Natural killer cell treated with Interleukin-12 subunit alpha and Interleukin-12 subunit beta and Interleukin-15 and Interleukin-18, amount 100 ng/mL, for 72 hours (primary cell): Measurements from ENCODE around the gene CD37. TPM values are rescaled to one million over a fixed set of nuclear protein-coding genes. Genes with fewer than 3 reads are reported as not detected.

ENCODE experiments used
- ATAC-seq, 2 donors: fragments of 150-1000 bp; cut with Tn5 transposase in 1 of 2; sonication (Bioruptor Pico), chemical (Tn5 transposase) in 1 of 2; 2 replicates each; pipeline ENCODE4 v1.10.0; 2021
- DNase-seq: peaks from one replicate; pipeline ENCODE4 v3.0.0; 2022; ENCODE audit warnings: low spot score
- H3K27ac Mint-ChIP-seq, 2 donors: 1 replicate in 1 of 2; 2 replicates in 1 of 2; pipeline ENCODE4 v1.8.0; 2022; ENCODE audit warnings: mixed read lengths in 2 of 2, mild to moderate bottlenecking in 1 of 2, moderate library complexity in 1 of 2
- H3K27me3 Mint-ChIP-seq, 2 donors: 1 replicate in 1 of 2; 2 replicates in 1 of 2; pipeline ENCODE4 v1.8.0; 2022; ENCODE audit warnings: mixed read lengths in 2 of 2
- H3K36me3 Mint-ChIP-seq: one replicate; pipeline ENCODE4 v1.8.0; 2022; ENCODE audit warnings: mixed read lengths
- H3K4me1 Mint-ChIP-seq, 2 donors: 1 replicate in 1 of 2; 2 replicates in 1 of 2; pipeline ENCODE4 v1.8.0; 2022; ENCODE audit warnings: low read depth in 2 of 2, mixed read lengths in 2 of 2, mild to moderate bottlenecking in 1 of 2
- H3K4me3 Mint-ChIP-seq: one replicate; pipeline ENCODE4 v1.8.0; 2022; ENCODE audit warnings: mixed read lengths
- H3K9me3 Mint-ChIP-seq: 2 replicates; pipeline ENCODE4 v1.8.0; 2022; ENCODE audit warnings: mixed read lengths
- total RNA-seq, 2 donors: library from RNA; stranded (reverse); gene quantifications; one replicate each; pipeline ENCODE4 v1.2.3, GENCODE V29; 2022

CD37 gene
- total RNA-seq, 2 donors from 2014 or later, result 102 to 122 TPM

- Mint-ChIP-seq H3K27me3 (no peaks in the 10 kb centered on the region), H3K36me3 (peaks cover 7% of the 10 kb centered on the region), H3K4me3 (peak overlapping the region; percentile 15), H3K9me3 (no peaks in the 10 kb centered on the region), H3K27ac (peak overlapping the region; percentile 46 to 81), H3K4me1 (peaks cover 26 to 39% of the 10 kb centered on the region in 2 donors)
- DNase-seq (no peak), ATAC-seq (peak; percentile 75 to 80)
These were observed 9.6 kb downstream of the CD37 start for GRCh38 chr19:49344505-49345423.

- no peak for DNase-seq
These were observed 12.0 kb downstream of the CD37 start for GRCh38 chr19:49347191-49347590.

GRCh38 chr19:49347835-49348234 lies 12.6 kb downstream of the CD37 start:
- peaks cover 14 to 23% of the 10 kb centered on the region in 2 donors for H3K4me1 Mint-ChIP-seq
- H3K9me3 Mint-ChIP-seq, result no peaks in the 10 kb centered on the region
- ATAC-seq, result peak; percentile 60 to 65
- DNase-seq, result no peak
- H3K27ac Mint-ChIP-seq, result no peak overlapping the region
- H3K27me3 Mint-ChIP-seq, result no peaks in the 10 kb centered on the region
- no peaks in the 10 kb centered on the region for H3K36me3 Mint-ChIP-seq
- no peak overlapping the region for H3K4me3 Mint-ChIP-seq

More at GRCh38 chr19:49347191-49347590, 12.0 kb downstream of the CD37 start:
- no peak overlapping the region for H3K4me3 Mint-ChIP-seq
- H3K36me3 Mint-ChIP-seq, result no peaks in the 10 kb centered on the region
- ATAC-seq, result no peak
- H3K27ac Mint-ChIP-seq, result no peak overlapping the region
- H3K4me1 Mint-ChIP-seq, result peaks cover 16 to 26% of the 10 kb centered on the region in 2 donors
- no peaks in the 10 kb centered on the region for H3K9me3 Mint-ChIP-seq
- no peaks in the 10 kb centered on the region for H3K27me3 Mint-ChIP-seq

- Mint-ChIP-seq H3K4me1 (peaks cover 11 to 19% of the 10 kb centered on the region in 2 donors), H3K27ac (no peak overlapping the region), H3K4me3 (no peak overlapping the region), H3K27me3 (peaks cover 0 to 3% of the 10 kb centered on the region in 2 donors), H3K36me3 (no peaks in the 10 kb centered on the region), H3K9me3 (no peaks in the 10 kb centered on the region)
- ATAC-seq (no peak), DNase-seq (no peak)
These were observed 13.3 kb downstream of the CD37 start for GRCh38 chr19:49348305-49349189.

GRCh38 chr19:49349567-49349966 lies 14.4 kb downstream of the CD37 start:
- H3K4me3 Mint-ChIP-seq, result no peak overlapping the region
- H3K36me3 Mint-ChIP-seq, result no peaks in the 10 kb centered on the region
- H3K27ac Mint-ChIP-seq, result no peak overlapping the region
- DNase-seq, result no peak
- H3K27me3 Mint-ChIP-seq, result peaks cover 1 to 3% of the 10 kb centered on the region in 2 donors
- no peak for ATAC-seq
- peaks cover 9 to 15% of the 10 kb centered on the region in 2 donors for H3K4me1 Mint-ChIP-seq
- H3K9me3 Mint-ChIP-seq, result no peaks in the 10 kb centered on the region

- Mint-ChIP-seq H3K27me3 (peaks cover 18 to 21% of the 10 kb centered on the region in 2 donors), H3K4me3 (peak overlapping the region; percentile 24), H3K4me1 (peaks cover 18 to 27% of the 10 kb centered on the region in 2 donors), H3K27ac (peak overlapping the region in 1 of 2 donors; percentile 56), H3K9me3 (no peaks in the 10 kb centered on the region), H3K36me3 (no peaks in the 10 kb centered on the region)
- no peak for ATAC-seq
- DNase-seq, result no peak
These were observed 20.7 kb downstream of the CD37 start for GRCh38 chr19:49355909-49356353.

- H3K27me3 Mint-ChIP-seq, result peaks cover 21% of the 10 kb centered on the region in 2 donors
- no peaks in the 10 kb centered on the region for H3K36me3 Mint-ChIP-seq
- H3K4me1 Mint-ChIP-seq, result peaks cover 21 to 29% of the 10 kb centered on the region in 2 donors
- ATAC-seq, result no peak
- peak overlapping the region; percentile 24 for H3K4me3 Mint-ChIP-seq
- no peak for DNase-seq
- no peak overlapping the region for H3K27ac Mint-ChIP-seq
- no peaks in the 10 kb centered on the region for H3K9me3 Mint-ChIP-seq
These were observed 21.2 kb downstream of the CD37 start for GRCh38 chr19:49356382-49356781.

GRCh38 chr19:49357186-49357585 lies 22.0 kb downstream of the CD37 start:
- H3K4me1 Mint-ChIP-seq, result peaks cover 27 to 29% of the 10 kb centered on the region in 2 donors
- H3K27ac Mint-ChIP-seq, result no peak overlapping the region
- no peak for DNase-seq
- H3K27me3 Mint-ChIP-seq, result peaks cover 21 to 27% of the 10 kb centered on the region in 2 donors
- H3K36me3 Mint-ChIP-seq, result no peaks in the 10 kb centered on the region
- no peaks in the 10 kb centered on the region for H3K9me3 Mint-ChIP-seq
- ATAC-seq, result no peak
- no peak overlapping the region for H3K4me3 Mint-ChIP-seq

GRCh38 chr19:49359851-49360820 lies 24.9 kb downstream of the CD37 start:
- no peak for DNase-seq
- H3K4me1 Mint-ChIP-seq, result peaks cover 29% of the 10 kb centered on the region in 2 donors
- no peak overlapping the region for H3K27ac Mint-ChIP-seq
- no peak for ATAC-seq
- H3K27me3 Mint-ChIP-seq, result peaks cover 15 to 25% of the 10 kb centered on the region in 2 donors
- H3K4me3 Mint-ChIP-seq, result no peak overlapping the region
- H3K36me3 Mint-ChIP-seq, result no peaks in the 10 kb centered on the region
- H3K9me3 Mint-ChIP-seq, result no peaks in the 10 kb centered on the region

- Mint-ChIP-seq H3K9me3 (no peaks in the 10 kb centered on the region), H3K4me1 (peaks cover 18 to 20% of the 10 kb centered on the region in 2 donors), H3K27me3 (peaks cover 7 to 21% of the 10 kb centered on the region in 2 donors), H3K4me3 (peak overlapping the region; percentile 42), H3K36me3 (no peaks in the 10 kb centered on the region), H3K27ac (no peak overlapping the region)
- DNase-seq (no peak), ATAC-seq (no peak)
These were observed 26.3 kb downstream of the CD37 start for GRCh38 chr19:49361438-49362047.

- no peak for DNase-seq
- ATAC-seq, result no peak
- peaks cover 0 to 21% of the 10 kb centered on the region in 2 donors for H3K27me3 Mint-ChIP-seq
- peak within 1 kb of the TSS; percentile 42 for H3K4me3 Mint-ChIP-seq
- peaks cover 11 to 20% of the 10 kb centered on the region in 2 donors for H3K4me1 Mint-ChIP-seq
- no peak within 1 kb of the TSS for H3K27ac Mint-ChIP-seq
- H3K36me3 Mint-ChIP-seq, result no peaks in the 10 kb centered on the region
- no peaks in the 10 kb centered on the region for H3K9me3 Mint-ChIP-seq
These were observed 27.1 kb downstream of the CD37 start, which contains the start of gene TEAD2 for GRCh38 chr19:49362048-49362928. Gene TEAD2, minus strand, starts transcription at chr19:49362416. Its CDS starts 2,341 bp downstream, at chr19:49360075.

GRCh38 chr19:49362929-49363267 lies 27.7 kb downstream of the CD37 start:
- Mint-ChIP-seq H3K36me3 (no peaks in the 10 kb centered on the region), H3K27me3 (peaks cover 0 to 21% of the 10 kb centered on the region in 2 donors), H3K27ac (no peak overlapping the region), H3K9me3 (no peaks in the 10 kb centered on the region), H3K4me3 (no peak overlapping the region), H3K4me1 (peaks cover 11 to 20% of the 10 kb centered on the region in 2 donors)
- ATAC-seq (no peak), DNase-seq (no peak)
